WTC11 (cell line): ENCODE measurements around the gene TNNT2. TPM values are rescaled to one million over a fixed set of nuclear protein-coding genes. Genes with fewer than 3 reads are reported as not detected.

ENCODE experiments used
- ATAC-seq: fragments of 200-7000 bp; cut with Tn5 transposase; 2 replicates; pipeline ENCODE4 v1.10.0; 2021; ENCODE audit warnings: mild to moderate bottlenecking, moderate library complexity
- CTCF ChIA-PET: fragments of 300-600 bp; sonication (Branson Sonifier 250); formaldehyde crosslinking; loops from one replicate; lab custom pipeline; 2021; ENCODE audit warnings: antibody characterized with exemption; lab: Charles Lee
- POLR2A ChIA-PET: fragments of 350-600 bp; sonication (Branson Sonifier 250); formaldehyde crosslinking; loops from one replicate; lab custom pipeline; 2021; ENCODE audit warnings: antibody characterized with exemption; lab: Charles Lee
- DNase-seq: peaks from one replicate; pipeline ENCODE4 v3.0.0; 2021; ENCODE audit warnings: low spot score
- H3K27ac Mint-ChIP-seq: 2 replicates; pipeline ENCODE4 v1.8.0; 2021; ENCODE audit warnings: mixed read lengths
- H3K27me3 Mint-ChIP-seq: 2 replicates; pipeline ENCODE4 v1.8.0; 2021; ENCODE audit warnings: low read depth, mild to moderate bottlenecking, moderate library complexity, mixed read lengths
- H3K36me3 Mint-ChIP-seq: 2 replicates; pipeline ENCODE4 v1.8.0; 2021; ENCODE audit warnings: mixed read lengths
- H3K4me1 Mint-ChIP-seq: 2 replicates; pipeline ENCODE4 v1.8.0; 2022; ENCODE audit warnings: mixed read lengths
- H3K4me3 Mint-ChIP-seq: 2 replicates; pipeline ENCODE4 v1.8.0; 2021; ENCODE audit warnings: mild to moderate bottlenecking, moderate library complexity, mixed read lengths
- H3K9me3 Mint-ChIP-seq: 2 replicates; pipeline ENCODE4 v1.8.0; 2021; ENCODE audit warnings: mixed read lengths
- AFF4 ChIP-seq: sonication (generic); formaldehyde crosslinking; IDR thresholded peaks from 2 replicates; pipeline ENCODE4 v1.8.1; 2023; ENCODE audit warnings: mild to moderate bottlenecking, missing genetic modification reagents, borderline replicate concordance
- ARID4B ChIP-seq: sonication (generic); formaldehyde crosslinking; IDR thresholded peaks from 2 replicates; pipeline ENCODE4 v1.8.0; 2023; ENCODE audit warnings: missing genetic modification reagents, mild to moderate bottlenecking, borderline replicate concordance
- CTCF ChIP-seq: fragments of 200-600 bp; IDR thresholded peaks from 2 replicates; pipeline ENCODE4 v1.8.0; 2022; ENCODE audit warnings: antibody characterized with exemption
- E2F5 ChIP-seq: sonication (generic); formaldehyde crosslinking; IDR thresholded peaks from 2 replicates; pipeline ENCODE4 v1.8.1; 2022; ENCODE audit warnings: mild to moderate bottlenecking, moderate library complexity, missing genetic modification reagents
- ESRRA ChIP-seq: sonication (generic); formaldehyde crosslinking; IDR thresholded peaks from 2 replicates; pipeline ENCODE4 v1.8.1; 2022; ENCODE audit warnings: mild to moderate bottlenecking, missing genetic modification reagents, borderline replicate concordance
- ETV6 ChIP-seq: sonication (generic); formaldehyde crosslinking; IDR thresholded peaks from 2 replicates; pipeline ENCODE4 v1.8.1; 2022; ENCODE audit warnings: mild to moderate bottlenecking, missing genetic modification reagents
- FOXJ3 ChIP-seq: sonication (generic); formaldehyde crosslinking; IDR thresholded peaks from 2 replicates; pipeline ENCODE4 v1.9.0; 2021; ENCODE audit warnings: missing genetic modification reagents, mild to moderate bottlenecking, borderline replicate concordance
- NFE2L1 ChIP-seq: sonication (generic); formaldehyde crosslinking; IDR thresholded peaks from 2 replicates; pipeline ENCODE4 v1.8.1; 2023; ENCODE audit warnings: missing genetic modification reagents
- OVOL2 ChIP-seq: fragments of 250-450 bp; sonication (Bioruptor Pico); IDR thresholded peaks from 2 replicates; pipeline ENCODE4 v1.9.0; 2021; ENCODE audit warnings: mild to moderate bottlenecking, borderline replicate concordance
- PREB ChIP-seq: sonication (generic); formaldehyde crosslinking; IDR thresholded peaks from 2 replicates; pipeline ENCODE4 v1.8.1; 2022; ENCODE audit warnings: mild to moderate bottlenecking, missing genetic modification reagents, moderate library complexity, borderline replicate concordance
- ZNF138 ChIP-seq: sonication (generic); formaldehyde crosslinking; conservative IDR thresholded peaks from 2 replicates; pipeline ENCODE4 v1.8.1; 2022; ENCODE audit warnings: mild to moderate bottlenecking, moderate library complexity, missing genetic modification reagents
- ZNF263 ChIP-seq: sonication (generic); formaldehyde crosslinking; IDR thresholded peaks from 2 replicates; pipeline ENCODE4 v1.8.1; 2022; ENCODE audit warnings: low read depth, mild to moderate bottlenecking, moderate library complexity, missing genetic modification reagents
- ZNF671 ChIP-seq: fragments of 250-450 bp; sonication (Bioruptor Pico); IDR thresholded peaks from 2 replicates; pipeline ENCODE4 v1.8.0; 2021; ENCODE audit warnings: mild to moderate bottlenecking
- total RNA-seq: library from RNA; stranded (reverse); gene quantifications from 3 replicates; pipeline ENCODE4 v1.2.3, GENCODE V29; 2021
- TF ChIP-seq, protein P1 (sequence below): sonication (generic); formaldehyde crosslinking; IDR thresholded peaks from 2 replicates; pipeline ENCODE4 v1.8.0; 2022; ENCODE audit warnings: mild to moderate bottlenecking, missing genetic modification reagents
- TF ChIP-seq, protein P2 (sequence below): sonication (generic); formaldehyde crosslinking; IDR thresholded peaks from 2 replicates; pipeline ENCODE4 v1.8.1; 2022; ENCODE audit warnings: low read depth, missing genetic modification reagents, borderline replicate concordance
- TF ChIP-seq, protein P3 (sequence below): sonication (generic); formaldehyde crosslinking; IDR thresholded peaks from 2 replicates; pipeline ENCODE4 v1.8.1; 2023; ENCODE audit warnings: mild to moderate bottlenecking, missing genetic modification reagents

TNNT2 gene
- total RNA-seq, 1 experiment from 2014 or later, result 6.1 TPM

DNA sequence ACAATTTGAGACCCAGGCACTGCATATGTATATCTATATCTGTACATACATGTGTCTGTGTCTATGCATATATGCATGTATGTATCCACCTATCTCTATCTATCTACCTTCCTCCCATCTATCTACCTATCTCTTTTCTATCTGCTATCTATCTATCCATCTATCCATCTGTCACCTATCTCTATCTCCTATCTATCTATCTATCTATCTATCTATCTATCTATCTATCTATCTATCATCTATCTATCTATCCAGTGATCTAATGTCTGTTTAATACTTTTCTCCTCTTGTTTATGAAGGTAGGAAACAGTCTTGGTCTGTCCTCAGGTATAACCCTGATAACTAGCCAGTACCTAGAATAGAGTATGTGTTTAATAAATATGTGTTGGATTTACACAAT lies 25.9 kb downstream of the TNNT2 start:
- Mint-ChIP-seq H3K4me3 (no peak overlapping the region), H3K27ac (no peak overlapping the region), H3K36me3 (no peaks in the 10 kb centered on the region), H3K9me3 (no peaks in the 10 kb centered on the region), H3K4me1 (peaks cover 35% of the 10 kb centered on the region), H3K27me3 (no peaks in the 10 kb centered on the region; the same call in 1 of the 2 replicates)
- DNase-seq (no peak), ATAC-seq (no peak)
- TF ChIP-seq ZNF263 (CRISPR knock-in tag), result no peak
- TF ChIP-seq OVOL2 (CRISPR knock-in tag), result no peak
- no peak for TF ChIP-seq ZNF671
- CTCF ChIA-PET, result no interaction called here
- POLR2A ChIA-PET, result no interaction called here

DNA sequence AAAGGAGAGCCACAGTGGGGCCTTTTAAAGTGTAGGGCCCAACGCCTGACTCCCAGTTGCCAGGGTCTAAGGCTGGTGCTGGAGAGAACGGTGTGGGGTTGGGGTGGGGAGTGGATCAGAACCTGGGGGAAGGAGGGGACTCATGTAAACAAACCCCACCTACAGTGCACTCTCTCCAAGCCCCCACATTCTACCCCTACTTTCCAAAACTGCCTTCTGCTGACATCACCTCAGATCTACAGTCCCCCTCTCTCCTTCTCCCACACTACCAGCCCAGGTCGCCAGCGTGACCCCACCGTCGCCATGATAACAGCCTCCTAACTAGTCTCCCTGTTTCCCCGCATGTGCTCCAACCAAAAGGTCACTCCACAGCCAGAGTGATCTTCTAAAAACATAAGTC lies 26.6 kb downstream of the TNNT2 start:
- CTCF ChIA-PET, result interaction anchor here (7.7 kb wide), 1 partner anchor 9 kb away, joined by 175 read pairs; no protein-coding TSS in a partner anchor

More for the DNA sequence above, 26.6 kb downstream of the TNNT2 start:
- DNase-seq (peak; percentile 2), ATAC-seq (no peak)
- no peaks in the 10 kb centered on the region for H3K36me3 Mint-ChIP-seq
- peaks cover 37% of the 10 kb centered on the region for H3K4me1 Mint-ChIP-seq
- POLR2A ChIA-PET, result no interaction called here
- no peaks in the 10 kb centered on the region for H3K9me3 Mint-ChIP-seq
- no peak overlapping the region for H3K27ac Mint-ChIP-seq
- no peak overlapping the region for H3K4me3 Mint-ChIP-seq
- TF ChIP-seq AFF4, result no peak
- no peak for TF ChIP-seq CTCF
- TF ChIP-seq FOXJ3 (CRISPR knock-in tag), result no peak
- TF ChIP-seq PREB (CRISPR knock-in tag), result no peak
- no peak for TF ChIP-seq E2F5 (CRISPR knock-in tag)
- TF ChIP-seq ZNF138, result no peak
- TF ChIP-seq, protein P1, sequence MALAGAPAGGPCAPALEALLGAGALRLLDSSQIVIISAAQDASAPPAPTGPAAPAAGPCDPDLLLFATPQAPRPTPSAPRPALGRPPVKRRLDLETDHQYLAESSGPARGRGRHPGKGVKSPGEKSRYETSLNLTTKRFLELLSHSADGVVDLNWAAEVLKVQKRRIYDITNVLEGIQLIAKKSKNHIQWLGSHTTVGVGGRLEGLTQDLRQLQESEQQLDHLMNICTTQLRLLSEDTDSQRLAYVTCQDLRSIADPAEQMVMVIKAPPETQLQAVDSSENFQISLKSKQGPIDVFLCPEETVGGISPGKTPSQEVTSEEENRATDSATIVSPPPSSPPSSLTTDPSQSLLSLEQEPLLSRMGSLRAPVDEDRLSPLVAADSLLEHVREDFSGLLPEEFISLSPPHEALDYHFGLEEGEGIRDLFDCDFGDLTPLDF (CRISPR knock-in tag), result no peak
- TF ChIP-seq ZNF263 (CRISPR knock-in tag), result no peak
- TF ChIP-seq ETV6 (CRISPR knock-in tag), result no peak
- TF ChIP-seq, protein P2, sequence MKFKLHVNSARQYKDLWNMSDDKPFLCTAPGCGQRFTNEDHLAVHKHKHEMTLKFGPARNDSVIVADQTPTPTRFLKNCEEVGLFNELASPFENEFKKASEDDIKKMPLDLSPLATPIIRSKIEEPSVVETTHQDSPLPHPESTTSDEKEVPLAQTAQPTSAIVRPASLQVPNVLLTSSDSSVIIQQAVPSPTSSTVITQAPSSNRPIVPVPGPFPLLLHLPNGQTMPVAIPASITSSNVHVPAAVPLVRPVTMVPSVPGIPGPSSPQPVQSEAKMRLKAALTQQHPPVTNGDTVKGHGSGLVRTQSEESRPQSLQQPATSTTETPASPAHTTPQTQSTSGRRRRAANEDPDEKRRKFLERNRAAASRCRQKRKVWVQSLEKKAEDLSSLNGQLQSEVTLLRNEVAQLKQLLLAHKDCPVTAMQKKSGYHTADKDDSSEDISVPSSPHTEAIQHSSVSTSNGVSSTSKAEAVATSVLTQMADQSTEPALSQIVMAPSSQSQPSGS, result no peak
- TF ChIP-seq NFE2L1 (CRISPR knock-in tag), result no peak
- TF ChIP-seq ARID4B (CRISPR knock-in tag), result no peak
- no peak for TF ChIP-seq ESRRA
- TF ChIP-seq, protein P3, sequence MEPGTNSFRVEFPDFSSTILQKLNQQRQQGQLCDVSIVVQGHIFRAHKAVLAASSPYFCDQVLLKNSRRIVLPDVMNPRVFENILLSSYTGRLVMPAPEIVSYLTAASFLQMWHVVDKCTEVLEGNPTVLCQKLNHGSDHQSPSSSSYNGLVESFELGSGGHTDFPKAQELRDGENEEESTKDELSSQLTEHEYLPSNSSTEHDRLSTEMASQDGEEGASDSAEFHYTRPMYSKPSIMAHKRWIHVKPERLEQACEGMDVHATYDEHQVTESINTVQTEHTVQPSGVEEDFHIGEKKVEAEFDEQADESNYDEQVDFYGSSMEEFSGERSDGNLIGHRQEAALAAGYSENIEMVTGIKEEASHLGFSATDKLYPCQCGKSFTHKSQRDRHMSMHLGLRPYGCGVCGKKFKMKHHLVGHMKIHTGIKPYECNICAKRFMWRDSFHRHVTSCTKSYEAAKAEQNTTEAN (CRISPR knock-in tag), result no peak
- no peaks in the 10 kb centered on the region; the same call in 1 of the 2 replicates for H3K27me3 Mint-ChIP-seq
